Measurements from ENCODE around the gene PUM1. TPM values are rescaled to one million over a fixed set of nuclear protein-coding genes. Genes with fewer than 3 reads are reported as not detected.

Gene PUM1
- total RNA-seq, 6 experiments from 2014 or later, result 30.9 to 51.6 (median 42.0) TPM

GRCh38 chr1:30905403-30905802 lies 160.1 kb downstream of the PUM1 start:
- no peaks in the 10 kb centered on the region for H3K36me3 ChIP-seq
- peaks cover 0 to 4% (median 0%) of the 10 kb centered on the region in 4 donors for H3K4me1 ChIP-seq
- DNase-seq, result no peak
- H3K4me3 ChIP-seq, result no peak overlapping the region
- 92% methylated on average over 1 of the region's 1 CpG for WGBS (ENCODE audit: insufficient coverage, low coverage, low lambda C conversion rate, missing lambda C conversion rate)
- H3K9me3 ChIP-seq, result no peaks in the 10 kb centered on the region
- TF ChIP-seq POLR2A (IDR thresholded peaks at IDR 0.05), result no peak
- TF ChIP-seq CTCF (IDR thresholded peaks at IDR 0.05), result no peak
- intact Hi-C loops (cut with DNase I), result no loop called here
- H3K27me3 ChIP-seq, result no peaks in the 10 kb centered on the region
- no peak for ATAC-seq
- no peak overlapping the region for H3K27ac ChIP-seq

- no peaks in the 10 kb centered on the region for H3K27me3 ChIP-seq
- no peaks in the 10 kb centered on the region for H3K9me3 ChIP-seq
- H3K4me3 ChIP-seq, result no peak overlapping the region
- ATAC-seq (no peak), DNase-seq (peak in 1 of 3 donors; percentile 8)
- intact Hi-C loops (cut with DNase I), result no loop called here
- WGBS (ENCODE audit: insufficient coverage, low coverage, low lambda C conversion rate, missing lambda C conversion rate), result 60% methylated on average over 1 of the region's 1 CpG
- no peak overlapping the region for H3K27ac ChIP-seq
- peaks cover 0 to 4% (median 0%) of the 10 kb centered on the region in 4 donors for H3K4me1 ChIP-seq
- TF ChIP-seq CTCF (IDR thresholded peaks at IDR 0.05) (no peak), POLR2A (IDR thresholded peaks at IDR 0.05) (no peak)
- no peaks in the 10 kb centered on the region for H3K36me3 ChIP-seq
Observed at GRCh38 chr1:30904962-30905335, 160.6 kb downstream of the PUM1 start.

- Histone ChIP-seq H3K9me3 (no peaks in the 10 kb centered on the region), H3K27ac (no peak overlapping the region), H3K36me3 (no peaks in the 10 kb centered on the region), H3K4me1 (peaks cover 0 to 4% (median 0%) of the 10 kb centered on the region in 4 donors), H3K27me3 (no peaks in the 10 kb centered on the region), H3K4me3 (no peak overlapping the region)
- WGBS (ENCODE audit: insufficient coverage, low coverage, low lambda C conversion rate, missing lambda C conversion rate), result 62% methylated on average over 8 of the region's 11 CpGs
- DNase-seq, result peak in 2 of 3 donors; percentile 15 to 32
- ATAC-seq, result no peak
- no peak for TF ChIP-seq CTCF (IDR thresholded peaks at IDR 0.05)
- TF ChIP-seq POLR2A (IDR thresholded peaks at IDR 0.05), result no peak
- intact Hi-C loops (cut with DNase I), result no loop called here
Observed at GRCh38 chr1:30904191-30904961, 161.1 kb downstream of the PUM1 start.

GRCh38 chr1:30903343-30904034 lies 162.0 kb downstream of the PUM1 start:
- Histone ChIP-seq H3K9me3 (no peaks in the 10 kb centered on the region), H3K27ac (peak overlapping the region in 1 of 3 donors; percentile 16), H3K4me1 (no peaks in the 10 kb centered on the region), H3K27me3 (no peaks in the 10 kb centered on the region), H3K4me3 (no peak overlapping the region), H3K36me3 (no peaks in the 10 kb centered on the region)
- 85% methylated on average over 8 of the region's 8 CpGs for WGBS (ENCODE audit: insufficient coverage, low coverage, low lambda C conversion rate, missing lambda C conversion rate)
- DNase-seq, result peak in 2 of 3 donors; percentile 7 to 22
- ATAC-seq, result no peak
- intact Hi-C loops (cut with DNase I), result no loop called here
- no peak for TF ChIP-seq CTCF (IDR thresholded peaks at IDR 0.05)
- TF ChIP-seq POLR2A (IDR thresholded peaks at IDR 0.05), result no peak

Data from right lobe of liver (tissue), 6 donors.